ENCODE measurements around the gene FFAR2.
A peak's percentile ranks its signal among the peaks of the same experiment; 100 is the strongest.

The FFAR2 gene

GRCh38 chr19:35487656-35488182, 39.7 kb downstream of the FFAR2 start:
- no peak for DNase-seq (ENCODE audit: low spot score)

DNA sequence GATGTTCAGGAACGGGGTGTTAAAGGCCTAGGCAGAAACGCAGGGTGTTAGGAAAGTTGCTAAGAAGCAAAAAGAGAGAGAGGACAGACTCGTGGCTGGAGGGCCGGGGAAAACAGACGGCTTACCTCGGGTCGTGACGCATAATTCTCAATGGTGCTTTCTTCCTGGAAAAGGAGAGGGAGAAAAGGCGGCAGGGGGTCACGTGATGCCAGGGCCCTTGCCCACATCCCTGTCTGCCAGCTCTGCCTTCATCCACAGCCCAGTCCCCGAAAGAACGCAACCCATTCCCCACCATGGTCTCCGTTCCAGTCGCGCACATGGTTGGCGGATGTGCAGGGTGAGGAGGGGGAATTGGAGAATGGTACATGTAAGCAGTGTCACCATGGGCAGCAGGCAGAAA, 40.6 kb downstream of the FFAR2 start:
- DNase-seq (ENCODE audit: low spot score), result no peak

- no peak for DNase-seq (ENCODE audit: low spot score)
These were observed 42.3 kb downstream of the FFAR2 start, which contains the start of gene KRTDAP for GRCh38 chr19:35490364-35490763. TSS of gene KRTDAP (minus strand) at chr19:35490464. CDS start at chr19:35490442, 22 bp downstream.

- DNase-seq (ENCODE audit: low spot score), result no peak
These were observed 43.8 kb downstream of the FFAR2 start for GRCh38 chr19:35491836-35492360.

GRCh38 chr19:35493971-35494370, 45.9 kb downstream of the FFAR2 start:
- no peak for DNase-seq (ENCODE audit: low spot score)

DNA sequence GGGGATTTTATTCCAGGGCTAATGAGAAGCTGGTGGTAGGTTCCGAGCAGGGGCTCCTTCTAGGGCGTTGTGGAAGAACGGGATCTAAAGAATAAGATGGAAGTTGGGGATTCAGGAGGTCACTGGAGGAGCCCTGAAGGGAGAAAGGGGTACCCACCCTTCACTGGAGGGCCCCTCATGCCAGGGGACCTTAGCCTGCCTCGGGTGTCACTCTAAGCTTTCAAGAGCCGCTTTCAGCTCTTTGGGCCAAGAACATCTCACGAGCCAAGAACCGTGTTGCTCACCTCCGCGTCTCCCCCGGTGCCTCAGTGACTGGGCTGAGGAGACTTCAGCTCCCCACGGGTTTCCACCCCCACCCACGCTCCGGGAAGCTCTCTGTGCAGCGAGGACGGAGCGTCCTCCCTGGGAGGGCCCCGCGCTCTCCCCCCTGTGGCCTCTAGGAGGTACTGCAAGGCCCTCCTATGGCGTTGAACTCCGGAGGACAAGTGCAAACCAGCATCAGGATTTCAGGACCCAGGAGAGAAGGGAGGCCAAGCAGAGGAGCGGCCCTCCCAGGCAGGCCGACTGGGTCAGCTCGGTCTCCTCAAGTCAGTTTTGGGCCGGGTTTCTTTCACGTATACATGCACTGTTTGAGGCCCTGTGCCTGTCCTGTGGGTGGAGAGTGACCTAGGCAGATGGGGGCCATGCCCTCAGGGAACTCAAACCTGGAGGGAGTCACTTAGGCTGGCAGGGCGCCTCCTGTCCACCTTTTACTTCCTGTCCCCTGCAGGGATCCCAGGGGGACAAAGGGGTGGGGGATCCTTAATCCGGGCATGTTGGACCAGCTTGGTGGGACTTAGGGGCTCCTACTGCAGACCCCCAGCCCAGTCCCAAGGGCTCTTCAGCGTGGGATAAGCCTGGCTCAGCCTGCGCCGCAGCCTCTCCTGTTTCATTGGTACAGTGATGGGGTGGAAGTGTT, 47.3 kb downstream of the FFAR2 start:
- peak; percentile 92 for DNase-seq (ENCODE audit: low spot score)

- DNase-seq (ENCODE audit: low spot score), result no peak
These were observed 49.3 kb downstream of the FFAR2 start for GRCh38 chr19:35497406-35497805.

GRCh38 chr19:35498220-35498619, 50.2 kb downstream of the FFAR2 start:
- DNase-seq (ENCODE audit: low spot score), result no peak

DNA sequence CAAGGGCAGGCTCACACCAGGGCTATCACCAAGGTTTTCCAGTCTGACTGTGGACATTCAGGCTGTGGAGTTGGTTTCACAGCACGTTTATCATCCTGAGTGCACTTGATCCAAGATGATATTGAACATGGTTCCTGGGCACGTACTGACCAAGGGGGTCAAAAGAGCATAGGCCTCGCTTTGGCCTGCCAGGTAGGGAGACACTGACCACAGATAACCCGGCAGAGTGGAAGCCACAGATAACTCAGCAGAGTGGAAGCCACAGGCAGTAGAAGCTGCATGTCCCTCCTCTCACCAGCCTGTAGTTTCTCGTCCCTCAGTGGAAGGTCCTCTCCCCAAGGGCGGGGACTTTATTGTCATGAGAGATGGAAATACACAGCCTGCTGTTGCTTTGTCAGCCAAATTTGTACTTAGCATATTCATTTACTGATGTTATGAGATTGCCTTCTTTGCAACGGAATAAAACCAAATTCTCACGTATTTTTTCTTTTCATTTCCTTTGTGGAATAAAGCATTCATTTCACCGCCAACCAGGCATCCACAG, 51.0 kb downstream of the FFAR2 start:
- no peak for DNase-seq (ENCODE audit: low spot score)

DNA sequence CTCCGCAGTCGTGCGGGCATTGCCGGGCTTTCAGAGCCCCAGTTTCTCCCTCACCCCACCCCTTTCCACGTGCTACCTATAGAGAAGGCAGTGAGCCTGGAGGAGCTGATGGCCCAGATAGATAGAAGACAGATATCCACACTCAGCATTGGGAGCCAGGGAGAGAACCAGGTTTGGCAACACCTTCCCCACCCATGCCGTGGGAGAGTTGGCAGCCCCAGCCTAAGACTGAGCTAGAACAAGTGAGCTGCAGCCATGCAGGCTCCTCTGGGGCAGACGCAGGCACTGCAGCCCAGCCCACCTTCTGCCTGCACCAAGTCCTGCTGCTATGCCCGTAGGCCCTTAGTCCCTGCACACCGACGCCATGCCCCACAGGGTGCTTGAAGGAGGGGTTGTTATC, 52.6 kb downstream of the FFAR2 start:
- DNase-seq (ENCODE audit: low spot score), result no peak
